HAP-1 (cell line): ENCODE data around the gene ARHGEF10L.

Experiments
- DNase-seq, 2 experiments: peaks; one replicate each; pipeline ENCODE4 v3.0.0-alpha.2; 2016 to 2020; ENCODE audit warnings: low spot score in 2 of 2
- H3K27me3 ChIP-seq: fragments of 250-450 bp; sonication (Bioruptor Pico); 2 replicates; pipeline ENCODE4 v1.5.1; 2020; ENCODE audit warnings: low read depth, mild to moderate bottlenecking, moderate library complexity
- H3K36me3 ChIP-seq: fragments of 250-450 bp; sonication (Bioruptor Pico); replicated peaks from 2 replicates; pipeline ENCODE4 v1.5.1; 2020; ENCODE audit warnings: mild to moderate bottlenecking
- H3K4me1 ChIP-seq: fragments of 250-450 bp; sonication (Bioruptor Pico); 2 replicates; pipeline ENCODE4 v1.5.1; 2020; ENCODE audit warnings: mild to moderate bottlenecking
- H3K4me3 ChIP-seq: fragments of 250-450 bp; sonication (Bioruptor Pico); 2 replicates; pipeline ENCODE4 v1.5.1; 2020; ENCODE audit warnings: mild to moderate bottlenecking, moderate library complexity
- H3K9me3 ChIP-seq: fragments of 250-450 bp; sonication (Bioruptor Pico); 2 replicates; pipeline ENCODE4 v1.5.1; 2020; ENCODE audit warnings: mild to moderate bottlenecking, moderate library complexity
- in situ Hi-C: fragments of 300-500 bp; cut with MboI; formaldehyde crosslinking; loops from 3 replicates; pipeline ENCODE4 v1.14.3; 2020; ENCODE audit warnings: low sequenced_read_pairs, inconsistent platforms, mixed read lengths

The ARHGEF10L gene

GRCh38 chr1:17729909-17730308 is 190.4 kb downstream of the ARHGEF10L start:
- no peak for DNase-seq
- H3K9me3 ChIP-seq: no peaks in the 10 kb centered on the region
- no peak overlapping the region for H3K4me3 ChIP-seq
- in situ Hi-C loops: no loop called here
- peaks cover 2% of the 10 kb centered on the region; the same call in 1 of the 2 replicates for H3K4me1 ChIP-seq
- no peaks in the 10 kb centered on the region for H3K27me3 ChIP-seq
- H3K36me3 ChIP-seq: no peaks in the 10 kb centered on the region

DNA sequence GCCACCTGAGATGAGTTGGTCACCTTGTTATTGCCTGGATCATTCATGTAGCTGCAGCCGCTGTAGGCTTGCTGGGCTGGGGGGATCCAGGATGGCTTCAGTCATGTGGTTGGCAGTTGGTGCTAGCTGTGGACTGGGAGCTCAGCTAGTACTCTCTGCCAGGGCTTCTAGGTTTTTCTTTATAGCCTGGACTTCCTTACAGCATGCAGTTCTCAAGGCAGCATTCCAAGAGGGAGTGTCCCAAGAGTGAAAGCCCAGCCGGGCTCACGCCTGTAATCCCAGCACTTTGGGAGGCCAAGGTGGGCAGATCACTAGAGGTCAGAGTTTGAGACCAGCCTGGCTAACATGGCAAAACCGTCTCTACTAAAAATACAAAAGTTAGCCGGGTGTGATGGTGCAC is 192.0 kb downstream of the ARHGEF10L start:
- no peak for DNase-seq
- Histone ChIP-seq H3K4me3 (no peak overlapping the region), H3K27me3 (no peaks in the 10 kb centered on the region), H3K36me3 (no peaks in the 10 kb centered on the region), H3K9me3 (no peaks in the 10 kb centered on the region), H3K4me1 (no peaks in the 10 kb centered on the region)
- in situ Hi-C loops: no loop called here

- Histone ChIP-seq H3K36me3 (no peaks in the 10 kb centered on the region), H3K9me3 (no peaks in the 10 kb centered on the region), H3K4me3 (no peak overlapping the region), H3K27me3 (no peaks in the 10 kb centered on the region), H3K4me1 (no peaks in the 10 kb centered on the region)
- DNase-seq: no peak
- in situ Hi-C loops: no loop called here
Observed at GRCh38 chr1:17732475-17732874, 193.0 kb downstream of the ARHGEF10L start.

DNA sequence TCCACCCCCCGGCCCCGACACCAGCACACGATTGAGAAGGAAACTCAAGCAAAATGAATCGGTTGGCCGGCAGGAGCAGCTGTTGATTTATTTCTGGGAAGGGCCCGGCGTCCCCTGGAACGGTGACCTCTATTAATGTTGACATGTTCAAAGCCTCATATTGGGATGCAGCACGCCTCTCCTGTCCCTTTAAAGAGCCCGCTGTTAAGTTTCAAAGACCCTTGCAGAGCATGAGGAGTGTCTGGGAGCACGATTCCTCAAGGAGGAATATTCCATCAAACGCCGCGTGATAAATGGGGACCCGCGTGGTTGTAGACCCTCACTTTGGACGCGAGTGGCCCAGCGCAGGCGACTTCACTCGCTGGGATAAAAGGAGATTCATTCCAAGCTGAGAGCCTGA is 194.2 kb downstream of the ARHGEF10L start:
- in situ Hi-C loops: no loop called here
- H3K4me3 ChIP-seq: no peak overlapping the region
- H3K9me3 ChIP-seq: no peaks in the 10 kb centered on the region
- H3K4me1 ChIP-seq: no peaks in the 10 kb centered on the region
- DNase-seq: no peak
- no peaks in the 10 kb centered on the region for H3K27me3 ChIP-seq
- no peaks in the 10 kb centered on the region for H3K36me3 ChIP-seq

DNA sequence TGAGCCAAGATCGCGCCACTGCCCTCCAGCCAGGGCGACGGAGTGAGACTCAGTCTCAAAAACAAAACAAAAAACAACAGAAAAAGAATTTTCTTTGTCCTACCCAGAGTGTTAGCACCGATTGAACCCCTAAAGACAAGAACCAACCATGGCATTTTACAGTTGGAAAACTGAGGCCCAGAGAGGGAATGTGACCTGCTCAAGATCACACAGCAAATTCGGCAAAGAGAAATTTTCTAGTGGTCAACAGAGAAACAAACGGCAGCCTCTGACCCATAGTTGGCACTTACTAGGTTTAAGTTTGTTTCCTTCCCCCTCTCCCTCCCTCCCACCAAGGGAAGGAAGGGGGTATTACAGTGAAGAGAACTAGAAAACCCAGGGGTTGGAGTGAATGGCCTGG is 195.1 kb downstream of the ARHGEF10L start:
- Histone ChIP-seq H3K4me1 (no peaks in the 10 kb centered on the region), H3K9me3 (no peaks in the 10 kb centered on the region), H3K4me3 (no peak overlapping the region), H3K27me3 (no peaks in the 10 kb centered on the region), H3K36me3 (no peaks in the 10 kb centered on the region)
- no peak for DNase-seq
- in situ Hi-C loops: no loop called here

- H3K9me3 ChIP-seq: no peaks in the 10 kb centered on the region
- H3K27me3 ChIP-seq: no peaks in the 10 kb centered on the region
- H3K4me3 ChIP-seq: no peak overlapping the region
- in situ Hi-C loops: no loop called here
- no peaks in the 10 kb centered on the region for H3K36me3 ChIP-seq
- DNase-seq: no peak
- no peaks in the 10 kb centered on the region for H3K4me1 ChIP-seq
Observed at GRCh38 chr1:17735348-17735747, 195.8 kb downstream of the ARHGEF10L start.

DNA sequence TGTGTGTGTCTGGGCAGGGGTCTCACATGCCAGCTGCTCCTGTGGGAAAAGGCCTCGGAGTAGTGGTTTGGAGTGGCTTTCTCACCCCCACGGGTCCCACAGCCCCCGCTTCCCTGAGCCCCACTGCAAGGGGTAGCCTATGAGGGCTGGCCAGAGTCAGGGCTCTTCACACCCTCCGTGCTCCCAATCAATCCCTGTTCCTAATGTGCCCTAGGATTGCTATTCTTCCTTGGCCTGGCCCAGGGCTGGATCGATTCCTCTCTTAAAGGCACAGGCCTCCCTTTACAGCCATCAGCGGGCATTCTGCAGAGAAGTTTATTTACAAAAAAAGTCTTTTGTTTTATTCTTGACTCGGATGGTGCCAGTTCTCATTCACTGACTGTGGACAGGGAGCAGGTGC is 196.3 kb downstream of the ARHGEF10L start:
- Histone ChIP-seq H3K9me3 (no peaks in the 10 kb centered on the region), H3K36me3 (no peaks in the 10 kb centered on the region), H3K27me3 (no peaks in the 10 kb centered on the region), H3K4me3 (no peak overlapping the region), H3K4me1 (no peaks in the 10 kb centered on the region)
- DNase-seq: no peak
- in situ Hi-C loops: no loop called here

DNA sequence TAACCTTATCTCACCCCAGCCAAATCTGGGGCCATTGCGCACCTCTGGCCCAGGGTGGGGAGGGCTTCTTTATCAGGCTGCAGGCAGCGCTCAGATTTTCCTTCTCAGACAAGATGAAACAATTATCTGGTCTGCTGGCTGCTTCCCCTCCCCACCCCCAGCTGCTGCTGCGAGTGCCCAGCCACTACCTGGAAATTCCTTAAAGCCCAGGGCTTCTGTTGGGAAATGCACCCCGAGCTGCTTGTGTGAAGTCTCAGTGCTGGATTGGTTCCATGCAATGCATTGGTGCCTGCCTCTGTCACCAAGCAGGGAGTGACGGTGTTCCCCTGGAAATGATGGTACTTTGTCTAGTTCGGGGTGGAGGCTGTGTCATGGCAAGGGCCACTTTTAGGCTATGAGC is 197.1 kb downstream of the ARHGEF10L start:
- Histone ChIP-seq H3K36me3 (no peaks in the 10 kb centered on the region), H3K4me1 (no peaks in the 10 kb centered on the region), H3K4me3 (no peak overlapping the region), H3K27me3 (no peaks in the 10 kb centered on the region), H3K9me3 (no peaks in the 10 kb centered on the region)
- DNase-seq: no peak
- in situ Hi-C loops: no loop called here

DNA sequence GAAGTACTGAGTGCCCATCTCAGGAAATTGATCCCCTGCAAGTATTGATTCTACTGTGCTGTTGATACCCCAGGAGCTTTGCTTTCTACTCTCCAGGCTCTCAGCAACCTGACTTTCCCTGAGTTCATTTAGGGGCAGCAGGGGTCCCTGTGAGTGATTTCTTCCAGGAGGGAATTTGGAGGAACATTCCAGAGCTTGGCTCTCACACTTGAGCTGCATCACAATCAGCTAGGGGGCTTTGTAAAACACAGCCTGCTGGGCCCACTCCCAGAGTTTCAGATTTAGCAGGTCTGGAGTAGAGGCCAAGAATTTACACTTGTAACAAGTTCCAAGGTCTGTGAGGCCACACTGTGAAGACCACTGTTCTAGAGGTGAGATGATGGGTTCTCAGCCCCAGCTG is 199.6 kb downstream of the ARHGEF10L start:
- H3K36me3 ChIP-seq: no peaks in the 10 kb centered on the region
- no peaks in the 10 kb centered on the region for H3K9me3 ChIP-seq
- in situ Hi-C loops: no loop called here
- no peak for DNase-seq
- no peaks in the 10 kb centered on the region for H3K4me1 ChIP-seq
- peaks cover 7% of the 10 kb centered on the region for H3K27me3 ChIP-seq
- H3K4me3 ChIP-seq: no peak overlapping the region

DNA sequence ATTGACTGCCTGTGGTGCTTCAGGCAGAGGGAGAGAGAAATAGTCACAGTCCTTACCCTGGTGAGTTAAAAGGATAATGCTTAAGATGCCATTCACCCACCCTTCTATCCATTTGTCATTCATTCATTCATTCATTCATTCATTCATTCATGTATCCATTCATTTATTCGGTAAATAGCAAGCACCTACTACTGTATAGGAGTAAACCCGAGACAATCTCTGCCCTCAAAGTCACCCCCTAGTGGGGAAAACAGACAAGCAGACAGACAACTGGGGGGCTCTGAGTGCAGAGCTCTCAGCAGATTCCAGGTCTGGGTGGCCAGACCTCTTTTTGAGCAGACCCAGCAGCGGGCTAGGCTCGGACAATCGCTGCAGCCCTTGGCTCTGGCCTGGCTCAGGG is 201.6 kb downstream of the ARHGEF10L start:
- Histone ChIP-seq H3K4me1 (no peaks in the 10 kb centered on the region), H3K9me3 (no peaks in the 10 kb centered on the region), H3K4me3 (no peak overlapping the region), H3K27me3 (peaks cover 13% of the 10 kb centered on the region), H3K36me3 (no peaks in the 10 kb centered on the region)
- DNase-seq: no peak
- in situ Hi-C loops: no loop called here

DNA sequence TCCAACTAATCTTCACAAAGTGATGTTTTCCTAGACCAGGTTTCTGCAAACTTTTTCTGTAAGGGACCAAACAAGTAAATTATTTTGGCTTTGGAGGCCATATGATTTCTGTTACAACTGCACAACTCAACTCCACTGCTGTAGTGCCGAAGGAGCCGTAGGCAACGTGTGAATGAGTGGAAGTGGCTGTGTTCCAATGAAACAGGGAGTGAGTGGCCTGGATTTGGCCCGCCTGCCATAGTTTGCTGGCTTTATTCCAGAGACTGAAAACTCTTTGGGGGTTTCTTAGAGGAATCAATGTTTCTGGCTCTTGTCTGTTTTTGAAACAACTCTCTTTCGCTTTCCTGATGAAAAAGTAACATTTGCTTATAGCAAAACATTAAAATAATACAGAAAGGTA is 203.1 kb downstream of the ARHGEF10L start:
- peaks cover 13% of the 10 kb centered on the region for H3K27me3 ChIP-seq
- DNase-seq: no peak
- in situ Hi-C loops: no loop called here
- H3K9me3 ChIP-seq: no peaks in the 10 kb centered on the region
- no peaks in the 10 kb centered on the region for H3K4me1 ChIP-seq
- no peaks in the 10 kb centered on the region for H3K36me3 ChIP-seq
- no peak overlapping the region for H3K4me3 ChIP-seq

DNA sequence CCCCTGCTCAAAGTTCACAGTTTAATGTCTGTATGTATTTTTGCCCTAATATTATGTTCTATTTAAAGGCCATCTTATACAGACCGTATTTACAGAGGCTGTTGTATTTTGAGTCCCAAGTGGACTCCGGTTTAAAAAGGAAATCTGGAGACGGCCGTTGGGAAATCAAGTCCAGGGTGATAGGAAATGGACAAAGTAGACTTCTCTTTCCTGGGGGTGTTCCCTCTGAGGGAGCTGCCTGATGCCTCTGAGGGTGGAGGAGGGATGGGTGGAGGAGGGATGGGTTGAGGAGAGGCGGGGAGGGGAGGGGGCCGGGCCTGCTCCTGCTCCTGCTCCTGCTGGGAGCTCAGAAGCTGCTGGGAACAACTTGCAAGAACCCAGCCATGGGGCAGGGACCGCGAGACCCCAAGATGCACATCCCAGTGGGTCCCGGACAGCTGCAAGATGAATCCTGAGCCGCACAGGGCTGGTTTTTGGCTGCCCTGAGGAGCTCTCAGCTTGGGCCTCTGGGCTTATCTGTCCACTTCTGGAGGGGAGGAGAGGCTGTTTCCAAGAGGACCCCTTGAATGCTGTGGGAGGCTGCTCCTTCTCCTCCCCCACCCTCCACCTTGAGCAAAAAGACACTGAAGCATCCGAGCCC is 203.6 kb downstream of the ARHGEF10L start:
- no peak for DNase-seq
- peaks cover 13% of the 10 kb centered on the region for H3K27me3 ChIP-seq
- H3K4me3 ChIP-seq: no peak overlapping the region
- H3K36me3 ChIP-seq: no peaks in the 10 kb centered on the region
- H3K4me1 ChIP-seq: no peaks in the 10 kb centered on the region
- no peaks in the 10 kb centered on the region for H3K9me3 ChIP-seq
- in situ Hi-C loops: no loop called here

GRCh38 chr1:17743925-17744324 is 204.4 kb downstream of the ARHGEF10L start:
- DNase-seq: no peak
- in situ Hi-C loops: no loop called here
- no peaks in the 10 kb centered on the region for H3K36me3 ChIP-seq
- H3K4me3 ChIP-seq: no peak overlapping the region
- H3K9me3 ChIP-seq: no peaks in the 10 kb centered on the region
- peaks cover 13% of the 10 kb centered on the region for H3K27me3 ChIP-seq
- H3K4me1 ChIP-seq: no peaks in the 10 kb centered on the region

GRCh38 chr1:17744666-17745478 is 205.4 kb downstream of the ARHGEF10L start:
- Histone ChIP-seq H3K27me3 (peaks cover 13% of the 10 kb centered on the region), H3K36me3 (no peaks in the 10 kb centered on the region), H3K4me3 (no peak overlapping the region), H3K4me1 (no peaks in the 10 kb centered on the region), H3K9me3 (no peaks in the 10 kb centered on the region)
- DNase-seq: no peak
- in situ Hi-C loops: no loop called here
